NCI-H1092 (cell line): Measurements from ENCODE around the gene CD274.
"Not testable (repeated sequence)": the region's sequence is repeated elsewhere in the genome, so short reads cannot be mapped to it uniquely, and the experiment has no call there.

Source experiments
- DNase-seq: peaks from one replicate; lab custom pipeline; 2025; lab: John Stamatoyannopoulos, UW

The CD274 gene

DNA sequence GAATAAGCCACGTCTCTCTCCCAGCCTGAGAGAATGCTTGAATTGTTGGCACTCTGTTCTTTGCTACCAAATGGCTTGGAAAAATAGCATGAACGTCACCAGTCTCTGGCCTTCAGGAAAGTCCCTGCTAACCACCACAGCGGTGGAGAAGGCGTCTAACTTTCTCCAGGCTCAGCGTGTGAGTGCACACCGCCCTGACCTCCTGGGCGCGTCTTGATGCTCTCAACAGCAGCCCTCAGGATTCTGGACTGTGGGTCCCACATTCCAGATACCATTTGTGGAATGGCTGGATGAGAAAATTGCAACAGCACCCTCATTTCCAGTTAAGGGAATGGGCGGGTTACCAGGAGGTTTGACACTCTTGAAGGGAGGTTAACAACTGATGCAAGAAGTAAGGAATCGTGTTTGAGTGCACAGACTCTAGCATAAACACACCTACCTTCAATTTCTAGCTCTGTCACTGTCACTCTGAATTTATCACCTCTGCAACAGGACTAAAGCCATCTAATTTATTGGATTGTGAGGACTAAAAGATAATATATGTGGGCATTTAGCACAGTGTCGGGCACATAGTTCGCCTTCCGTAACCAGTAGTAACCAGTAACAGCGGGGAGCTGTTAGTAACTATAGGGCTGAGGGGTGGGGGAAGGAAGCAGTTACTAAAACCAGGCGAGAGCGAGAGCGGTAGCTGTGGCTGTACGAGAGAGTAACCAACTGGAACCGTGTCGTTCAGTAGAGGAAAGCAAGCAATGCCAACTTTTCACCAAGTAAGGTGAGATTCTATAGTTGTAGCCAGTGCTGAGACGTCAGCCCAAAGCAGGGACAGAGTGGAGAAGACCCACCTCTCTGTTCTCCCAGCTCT lies 11.8 kb upstream of the CD274 start:
- DNase-seq, result no peak

DNA sequence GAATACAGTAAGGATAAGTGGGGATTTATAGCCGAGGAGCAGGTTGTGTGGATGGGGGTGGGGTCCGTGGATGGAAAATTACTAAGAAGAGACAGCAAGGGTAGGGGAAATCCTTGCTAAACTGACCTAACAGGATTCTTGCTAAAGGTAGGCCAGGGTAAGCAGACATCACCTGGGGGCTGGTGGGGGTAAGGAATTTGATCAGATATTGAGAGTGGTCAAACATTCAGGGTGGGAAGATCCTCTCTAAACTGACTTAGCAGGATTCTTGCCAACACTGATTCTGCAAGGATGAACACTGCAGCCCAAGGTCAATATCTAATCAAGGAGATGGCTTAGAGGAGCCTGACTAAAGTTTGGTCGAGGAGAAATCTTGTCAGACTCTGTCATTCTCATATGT lies 9.9 kb upstream of the CD274 start:
- DNase-seq, result no peak

DNA sequence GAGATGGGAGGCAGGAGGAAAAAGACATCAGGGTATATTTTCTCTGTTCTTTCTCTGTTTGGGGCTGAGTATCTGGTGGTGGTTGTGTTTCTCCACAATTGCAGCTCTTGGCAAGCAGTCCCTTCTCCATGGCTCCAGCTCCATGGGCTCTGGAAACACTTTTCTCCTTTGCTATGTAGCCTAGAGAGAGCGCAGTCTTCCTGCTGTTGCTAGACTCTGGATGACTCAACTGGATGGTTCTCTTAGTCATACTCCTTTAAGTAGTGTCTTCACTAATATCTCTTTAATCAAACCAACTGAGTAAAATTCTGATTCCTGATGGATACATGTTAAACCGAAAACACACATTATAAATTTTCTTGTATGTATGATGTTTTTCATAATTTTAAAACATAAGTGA lies 9.3 kb upstream of the CD274 start:
- no peak for DNase-seq

DNA sequence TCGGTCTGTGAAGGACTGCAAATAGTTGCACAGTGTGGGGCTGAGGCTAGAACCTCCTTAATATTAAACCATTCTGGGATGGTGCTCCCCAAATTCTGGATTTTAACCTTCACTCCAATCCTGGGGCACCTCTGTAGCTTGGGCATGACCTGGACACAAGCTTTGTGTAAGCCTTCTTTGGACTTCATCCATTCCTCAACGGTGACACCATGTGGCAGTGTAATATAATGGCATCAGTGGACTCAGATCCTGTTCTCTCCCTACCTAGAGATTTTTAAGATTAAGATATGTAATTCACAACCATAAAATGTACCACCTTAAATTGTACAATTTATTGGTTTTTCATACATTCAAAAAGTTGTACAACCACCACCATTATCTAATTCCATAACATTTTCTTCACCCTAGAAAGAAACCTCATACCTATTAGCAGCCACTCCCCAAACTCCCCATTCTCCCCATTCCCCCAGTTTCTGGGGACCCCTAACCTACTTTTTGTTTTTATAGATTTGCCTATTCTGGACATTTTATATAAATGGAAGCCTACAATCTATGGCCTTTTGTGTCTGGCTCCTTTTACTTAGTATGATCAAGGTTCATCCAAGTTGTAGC lies 7.8 kb upstream of the CD274 start:
- DNase-seq, result peak; percentile 32

DNA sequence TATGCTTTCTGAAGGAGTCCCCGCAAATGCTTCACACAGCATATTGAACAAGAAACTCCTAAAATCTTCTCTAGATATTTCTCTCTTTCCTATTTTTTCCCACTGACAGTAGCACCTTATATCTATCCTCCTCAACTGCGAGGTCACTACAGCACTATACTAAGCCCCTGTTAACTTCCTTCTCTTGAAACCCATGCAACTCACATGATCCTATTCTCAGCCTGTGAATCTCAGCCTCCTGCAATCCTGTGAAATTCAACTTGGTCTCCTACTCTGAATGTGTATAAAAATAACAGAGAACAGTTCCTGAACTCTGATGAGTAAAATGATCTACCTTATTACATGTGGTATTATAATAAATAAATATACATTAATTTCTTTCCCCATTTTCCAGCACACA lies 6.5 kb upstream of the CD274 start:
- DNase-seq, result no peak

DNA sequence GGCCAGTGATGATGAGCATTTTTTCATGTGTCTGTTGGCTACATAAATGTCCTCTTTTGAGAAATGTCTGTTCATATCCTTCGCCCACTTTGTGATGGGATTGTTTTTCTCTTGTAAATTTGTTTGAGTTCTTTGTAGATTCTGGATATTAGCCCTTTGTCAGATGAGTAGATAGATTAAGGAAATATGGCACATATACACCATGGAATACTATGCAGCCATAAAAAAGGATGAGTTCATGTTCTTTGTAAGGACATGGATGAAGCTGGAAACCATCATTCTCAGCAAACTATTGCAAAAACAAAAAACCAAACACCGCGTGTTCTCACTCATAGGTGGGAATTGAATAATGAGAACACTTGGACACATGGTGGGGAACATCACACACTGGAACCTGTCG lies 5.2 kb upstream of the CD274 start:
- DNase-seq, result not testable (repeated sequence)

DNA sequence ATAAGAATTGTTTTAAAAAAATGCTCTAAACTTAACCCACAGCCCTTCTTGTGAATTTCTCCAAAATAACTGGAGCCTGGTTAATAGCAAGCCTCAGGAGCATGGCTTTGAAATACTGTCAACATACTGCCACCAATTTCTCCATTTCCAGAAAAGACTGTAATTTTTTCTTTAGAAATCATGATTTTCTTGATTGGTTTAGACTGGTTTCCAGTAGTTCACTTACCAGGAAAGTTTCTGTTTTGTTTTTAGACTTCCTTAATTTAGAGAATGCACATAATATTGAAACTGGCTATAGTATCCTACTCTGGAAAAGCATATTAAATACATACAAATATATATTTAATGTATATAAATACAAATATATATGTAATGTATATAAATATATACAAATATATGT lies 4.5 kb upstream of the CD274 start:
- no peak for DNase-seq

DNA sequence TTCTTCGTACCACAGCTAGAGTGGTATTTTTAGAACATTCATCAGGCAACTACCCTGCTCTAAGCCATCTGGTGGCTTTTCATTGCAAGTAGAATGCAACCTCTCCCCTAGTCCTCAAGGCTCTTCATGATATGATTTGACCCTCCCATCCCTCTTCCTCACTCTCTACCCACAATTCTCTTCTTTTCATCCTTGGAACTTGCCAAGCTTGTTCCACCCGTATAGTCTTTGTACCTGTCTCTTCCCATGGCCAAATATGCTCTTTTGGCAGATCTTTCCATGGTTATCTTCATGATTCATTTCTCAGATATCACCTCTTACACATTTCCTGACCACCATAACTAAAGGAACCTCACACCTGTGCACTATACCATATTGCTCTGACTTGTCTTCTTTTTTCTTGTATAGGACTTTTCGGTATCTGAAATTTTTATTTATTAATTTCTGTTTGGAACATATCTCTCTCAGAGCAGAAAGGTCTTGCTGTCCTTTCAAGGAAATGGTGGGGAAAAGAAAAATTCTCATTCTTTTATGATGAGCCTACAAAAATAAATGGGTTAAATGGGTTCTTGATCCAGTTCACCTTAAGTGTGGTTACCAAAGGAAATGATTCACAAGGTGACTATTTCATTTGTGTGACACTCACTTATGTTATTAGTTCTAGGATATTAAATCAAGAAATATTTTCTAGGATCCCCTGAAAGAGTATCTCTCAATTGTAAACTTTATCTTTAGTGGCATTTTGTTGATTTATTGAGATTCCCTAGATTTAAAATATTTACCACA lies 3.7 kb upstream of the CD274 start:
- DNase-seq, result no peak

DNA sequence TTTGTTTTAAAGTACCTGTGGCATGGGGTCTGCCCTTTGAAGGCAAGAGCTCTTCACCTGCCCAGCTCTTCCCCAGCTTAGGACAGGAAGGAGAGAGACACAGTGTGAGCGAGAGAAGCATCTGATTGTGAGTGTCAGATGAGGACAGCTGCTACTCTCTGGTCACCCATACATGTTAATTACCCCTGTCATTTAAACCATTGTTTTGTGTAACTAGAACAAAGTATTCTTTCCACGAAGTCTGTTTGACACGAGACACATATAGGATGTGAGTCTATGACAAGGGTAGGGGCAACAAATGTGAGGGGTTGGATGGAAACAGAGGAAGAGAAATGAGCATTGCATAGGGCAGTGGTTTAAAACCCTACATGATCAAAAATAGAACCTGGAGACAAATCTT lies 3.0 kb upstream of the CD274 start:
- DNase-seq, result no peak

DNA sequence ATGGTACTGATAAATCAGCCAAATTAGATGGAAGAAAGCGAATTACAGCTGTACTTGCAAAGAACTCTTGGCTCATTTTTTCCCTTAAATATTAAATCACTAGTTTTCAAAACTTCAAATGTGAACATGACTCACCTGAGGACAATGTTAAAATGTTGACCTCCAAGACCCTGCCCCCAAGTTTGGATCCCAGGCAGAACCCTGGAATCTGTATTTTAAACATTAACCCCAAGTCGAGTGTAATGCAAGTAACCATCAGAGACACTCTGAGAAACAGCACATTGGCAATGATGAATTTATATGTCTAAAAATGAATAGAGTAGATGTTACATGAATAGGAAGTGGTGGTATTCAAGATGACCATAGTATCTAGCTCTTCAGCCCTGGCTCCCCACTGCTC lies 2.3 kb upstream of the CD274 start:
- no peak for DNase-seq

DNA sequence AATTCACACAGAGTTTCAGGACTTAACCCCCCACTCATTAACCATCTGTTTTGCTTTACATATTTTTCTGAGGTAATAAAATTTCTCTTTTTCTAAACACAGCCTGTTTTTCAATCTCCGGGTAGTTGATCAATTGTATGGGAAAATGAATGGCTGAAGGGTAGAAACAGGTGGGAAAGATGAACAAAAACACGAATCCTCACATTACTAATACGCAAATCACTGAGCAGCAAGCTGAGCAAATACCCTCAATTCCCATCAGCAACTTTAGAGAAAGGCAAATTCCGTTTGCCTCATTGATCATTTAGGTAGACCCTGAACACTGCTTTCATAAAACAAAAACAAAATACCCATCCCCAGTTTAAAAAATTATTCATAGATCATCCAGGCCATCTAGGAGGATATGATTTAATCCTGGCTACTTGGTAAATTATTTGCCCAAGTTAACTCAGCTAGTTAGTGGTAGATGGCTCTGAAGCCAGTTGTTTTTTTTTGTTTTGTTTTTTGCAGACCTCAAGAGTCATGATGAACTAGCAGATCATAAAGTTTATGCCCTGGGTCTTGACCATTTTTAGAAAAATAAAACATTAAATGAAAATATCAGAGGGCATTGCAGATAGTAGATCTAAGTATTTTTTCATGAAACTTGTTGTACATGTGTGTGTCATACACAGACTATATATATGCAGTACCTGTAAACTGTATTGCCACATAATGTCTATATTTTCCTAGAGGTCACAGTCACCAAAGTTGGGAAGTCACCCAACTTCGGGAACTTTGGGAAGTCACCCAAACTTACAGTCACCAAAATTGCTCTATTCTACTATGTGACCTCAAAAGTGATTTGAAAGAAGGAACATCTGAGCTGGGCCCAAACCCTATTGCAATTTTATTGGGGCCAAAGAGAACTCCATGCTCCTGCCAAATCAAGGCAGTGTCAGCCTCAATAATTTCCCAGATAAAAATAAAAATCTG lies 1.6 kb upstream of the CD274 start:
- no peak for DNase-seq

DNA sequence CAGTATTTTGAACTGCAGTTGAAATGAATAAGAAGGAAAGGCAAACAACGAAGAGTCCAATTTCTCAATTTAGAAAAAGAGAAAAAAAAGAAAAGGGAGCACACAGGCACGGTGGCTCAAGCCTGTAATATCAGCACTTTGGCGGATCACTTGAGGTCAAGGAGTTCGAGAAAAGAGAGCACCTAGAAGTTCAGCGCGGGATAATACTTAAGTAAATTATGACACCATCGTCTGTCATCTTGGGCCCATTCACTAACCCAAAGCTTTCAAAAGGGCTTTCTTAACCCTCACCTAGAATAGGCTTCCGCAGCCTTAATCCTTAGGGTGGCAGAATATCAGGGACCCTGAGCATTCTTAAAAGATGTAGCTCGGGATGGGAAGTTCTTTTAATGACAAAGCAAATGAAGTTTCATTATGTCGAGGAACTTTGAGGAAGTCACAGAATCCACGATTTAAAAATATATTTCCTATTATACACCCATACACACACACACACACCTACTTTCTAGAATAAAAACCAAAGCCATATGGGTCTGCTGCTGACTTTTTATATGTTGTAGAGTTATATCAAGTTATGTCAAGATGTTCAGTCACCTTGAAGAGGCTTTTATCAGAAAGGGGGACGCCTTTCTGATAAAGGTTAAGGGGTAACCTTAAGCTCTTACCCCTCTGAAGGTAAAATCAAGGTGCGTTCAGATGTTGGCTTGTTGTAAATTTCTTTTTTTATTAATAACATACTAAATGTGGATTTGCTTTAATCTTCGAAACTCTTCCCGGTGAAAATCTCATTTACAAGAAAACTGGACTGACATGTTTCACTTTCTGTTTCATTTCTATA lies 602 bp upstream of the CD274 start:
- no peak for DNase-seq

DNA sequence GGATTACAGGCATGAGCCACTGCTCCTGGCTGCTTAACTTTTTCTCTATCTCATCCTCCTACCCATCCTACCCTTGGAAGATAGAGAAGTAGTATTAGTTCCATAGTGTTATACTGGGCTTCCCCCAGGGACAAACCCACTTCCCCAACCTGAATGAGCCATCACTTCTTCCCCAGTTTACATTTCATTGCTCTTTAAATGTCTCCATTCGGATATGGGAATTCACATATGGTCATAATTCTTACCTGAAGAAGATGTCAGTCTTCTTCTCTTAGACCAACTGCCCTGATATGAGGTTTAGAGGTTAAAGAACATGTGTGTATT lies 1.9 kb downstream of the CD274 start:
- no peak for DNase-seq

DNA sequence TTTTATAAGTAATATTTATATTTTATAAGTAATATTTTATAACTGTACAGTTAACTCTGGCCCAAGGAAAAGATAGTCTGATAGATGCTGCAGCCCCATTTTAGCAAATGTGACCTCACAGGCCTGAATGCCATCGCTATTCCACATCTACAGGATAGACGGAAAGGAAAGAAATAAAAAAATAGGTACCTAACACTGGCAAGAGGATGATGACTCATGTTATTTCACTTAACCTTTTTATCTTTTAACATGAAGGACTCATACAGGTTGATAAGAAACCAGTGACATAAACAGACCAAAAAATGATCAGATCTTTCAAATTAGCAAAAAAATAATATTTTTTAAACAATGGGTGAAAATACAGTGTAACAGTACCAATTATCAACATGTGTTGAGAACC lies 2.7 kb downstream of the CD274 start:
- DNase-seq, result no peak

DNA sequence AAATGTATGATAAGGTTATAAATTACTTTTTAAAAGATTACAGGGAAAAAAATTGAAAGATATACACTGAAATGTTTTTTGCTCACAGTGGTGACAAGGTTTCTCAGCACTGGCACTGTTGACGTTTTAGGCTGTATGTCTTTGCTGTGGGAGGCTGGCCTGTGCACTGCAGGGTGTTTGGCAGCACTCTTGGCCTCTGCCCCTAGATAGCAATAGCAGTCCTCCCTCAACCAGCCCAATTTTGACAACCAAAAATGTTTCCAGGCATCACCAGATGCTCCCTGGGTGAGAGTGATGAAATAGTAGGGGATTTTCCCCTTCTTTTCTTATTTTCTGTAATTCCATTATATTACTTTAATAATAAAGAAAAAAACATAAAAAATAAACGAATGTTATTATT lies 3.3 kb downstream of the CD274 start:
- no peak for DNase-seq

DNA sequence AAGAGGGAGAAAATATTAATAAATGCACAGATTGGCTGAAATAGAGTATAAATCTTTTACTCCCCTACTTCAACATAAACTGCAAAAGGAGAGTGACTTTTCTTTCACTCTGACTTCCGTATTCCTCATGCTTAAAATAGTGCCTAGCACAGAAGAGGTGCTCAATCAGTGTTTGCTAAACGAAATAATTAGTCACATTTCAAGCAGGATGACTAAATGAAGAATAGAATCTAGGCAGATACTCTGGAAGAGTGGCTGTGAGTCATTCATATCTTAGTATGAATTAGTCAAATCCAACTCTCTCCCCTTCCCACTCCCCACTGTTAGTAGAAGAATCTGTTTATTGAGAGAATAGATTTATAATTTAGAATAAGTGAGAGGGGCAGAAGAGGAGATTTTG lies 4.8 kb downstream of the CD274 start:
- no peak for DNase-seq

DNA sequence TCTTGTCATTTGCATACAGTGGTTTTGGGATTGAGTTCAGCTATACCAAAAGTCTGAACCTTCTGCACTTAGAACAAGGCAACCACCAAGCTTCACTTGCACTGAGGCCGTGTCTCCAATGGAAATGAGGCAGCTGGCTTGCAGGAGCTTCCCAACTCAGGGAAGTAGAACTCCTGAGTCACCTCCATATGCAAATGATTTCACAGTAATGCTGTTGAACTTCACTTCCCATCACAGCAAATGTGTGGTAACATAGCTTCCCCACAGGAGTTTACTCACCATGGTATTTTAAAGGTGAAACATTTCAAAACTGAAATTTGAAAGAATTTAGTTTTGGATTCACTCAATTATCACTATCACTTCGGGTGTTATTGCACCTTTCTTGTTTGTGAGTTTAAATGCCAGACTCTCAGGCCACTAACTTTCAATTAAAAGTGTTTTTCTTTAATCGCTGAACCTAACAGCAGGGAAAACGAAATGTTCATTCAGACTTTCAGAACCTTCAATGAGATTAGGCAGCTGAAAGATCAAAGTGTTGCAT lies 9.0 kb downstream of the CD274 start:
- DNase-seq, result no peak

DNA sequence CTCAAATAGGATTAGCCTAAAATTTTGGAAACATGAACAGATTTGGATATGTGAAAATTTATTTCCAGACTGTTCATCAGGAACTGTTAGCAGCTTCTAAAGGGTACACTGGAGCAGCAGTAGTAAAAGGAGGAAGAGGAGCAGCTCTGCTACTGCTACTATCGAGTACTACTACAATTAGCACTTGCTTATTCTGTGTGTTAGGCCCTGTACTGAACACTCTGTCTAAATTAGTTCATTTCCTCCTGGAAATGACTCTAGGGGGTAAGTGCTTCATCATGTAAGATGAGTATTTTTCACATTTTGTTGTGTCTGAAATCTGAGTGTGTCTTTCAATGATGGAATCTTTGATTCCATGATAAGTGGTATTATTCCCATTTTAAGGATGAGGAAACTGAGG lies 9.8 kb downstream of the CD274 start:
- DNase-seq, result no peak

DNA sequence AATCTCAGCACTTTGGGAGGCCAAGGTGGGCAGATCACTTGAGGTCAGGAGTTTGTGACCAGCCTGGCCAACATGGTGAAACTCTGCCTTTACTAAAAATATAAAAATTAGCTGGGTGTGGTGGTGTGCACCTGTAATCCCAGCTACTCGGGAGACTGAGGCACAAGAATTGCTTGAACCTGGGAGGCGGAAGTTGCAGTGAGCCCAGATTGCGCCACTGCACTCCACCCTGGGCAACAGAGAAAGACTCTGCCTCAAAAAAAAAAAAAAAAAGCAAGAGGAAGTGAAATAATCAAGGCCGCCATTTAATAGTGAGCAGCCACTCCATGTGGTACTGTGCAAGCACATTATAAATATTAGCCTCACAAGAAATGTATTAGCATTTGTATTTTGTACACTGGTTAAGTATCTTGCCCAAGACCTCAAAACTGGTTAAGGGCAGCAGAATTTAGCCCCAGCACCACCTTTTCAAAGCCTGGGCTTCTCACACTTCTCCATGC lies 14.5 kb downstream of the CD274 start:
- not testable (repeated sequence) for DNase-seq

DNA sequence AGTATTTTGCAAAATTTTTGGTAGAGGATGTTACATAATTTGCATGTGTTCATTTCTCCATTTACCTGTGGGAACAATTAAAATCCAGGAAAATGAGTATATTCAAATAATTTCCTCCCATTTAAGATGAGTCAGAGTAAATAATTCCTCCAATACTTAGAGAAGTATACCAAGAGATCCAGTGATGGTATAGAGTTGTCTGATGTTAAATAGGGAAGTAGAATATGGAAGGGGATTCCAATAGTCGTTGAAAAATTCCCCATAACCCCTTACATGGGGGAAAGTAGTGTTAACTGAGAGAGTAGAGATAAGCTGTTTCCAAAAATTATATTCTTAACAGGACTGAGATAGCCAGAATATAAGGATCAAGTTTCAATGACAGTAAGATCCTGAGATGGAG lies 15.7 kb downstream of the CD274 start:
- DNase-seq, result no peak

DNA sequence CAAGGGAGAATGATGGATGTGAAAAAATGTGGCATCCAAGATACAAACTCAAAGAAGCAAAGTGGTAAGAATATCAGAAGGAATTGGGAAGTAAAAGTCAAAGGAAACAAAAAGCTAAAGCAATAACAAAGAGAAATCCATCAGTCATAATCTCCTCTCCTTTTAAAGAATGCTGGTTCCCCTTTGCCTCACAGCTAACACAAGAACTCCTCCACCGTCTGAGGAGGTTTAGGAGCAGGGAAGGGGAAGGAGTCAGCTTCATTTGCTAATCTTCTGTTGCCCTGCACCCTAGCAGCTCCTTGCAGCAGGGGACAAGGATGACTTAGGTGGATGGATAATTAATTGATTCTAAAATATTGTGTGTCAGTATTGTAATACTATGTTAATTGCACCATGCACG lies 16.4 kb downstream of the CD274 start:
- DNase-seq, result no peak
